IPS DF 6.9 (cell line): ENCODE data around the gene MS4A12.
"Not testable (repeated sequence)": the region's sequence is repeated elsewhere in the genome, so short reads cannot be mapped to it uniquely, and the experiment has no call there.

Experiments
- DNase-seq: peaks from one replicate; pipeline ENCODE4 v3.0.0-alpha.2; 2013; ENCODE audit warnings: low read depth, low spot score
- H3K27ac ChIP-seq: one replicate; pipeline ENCODE4 v1.5.1; 2013; ENCODE audit warnings: low read length, control low read depth
- H3K27me3 ChIP-seq: 2 replicates; pipeline ENCODE4 v1.6.1; 2013; ENCODE audit warnings: mild to moderate bottlenecking, low read length; ENCODE audit not compliant: control insufficient read depth, insufficient read depth
- H3K36me3 ChIP-seq: 2 replicates; pipeline ENCODE4 v1.6.1; 2013; ENCODE audit warnings: low read length; ENCODE audit not compliant: control insufficient read depth, insufficient read depth
- H3K4me1 ChIP-seq: 2 replicates; pipeline ENCODE4 v1.6.1; 2013; ENCODE audit warnings: low read length; ENCODE audit not compliant: control insufficient read depth, insufficient read depth
- H3K4me3 ChIP-seq: 2 replicates; pipeline ENCODE4 v1.5.1; 2013; ENCODE audit warnings: mild to moderate bottlenecking, low read length
- H3K9me3 ChIP-seq: 2 replicates; pipeline ENCODE4 v1.6.1; 2013; ENCODE audit warnings: low read length, inconsistent platforms; ENCODE audit not compliant: control insufficient read depth, insufficient read depth
- WGBS: extraction: QIAGEN DNeasy Blood & Tissue Kit; methylation state at CpG from one replicate; pipeline ENCODE4 v1.1.7; 2013; ENCODE audit warnings: mixed read lengths, missing lambda C conversion rate; ENCODE audit not compliant: insufficient read length, insufficient coverage; 5-methylcytosine and 5-hydroxymethylcytosine counted together

Gene MS4A12

GRCh38 chr11:60511393-60511792, 18.8 kb downstream of the MS4A12 start:
- Histone ChIP-seq H3K4me3 (no peak overlapping the region), H3K27ac (no peak overlapping the region), H3K9me3 (no peaks in the 10 kb centered on the region), H3K4me1 (no peaks in the 10 kb centered on the region; the same call in 1 of the 2 replicates), H3K27me3 (no peaks in the 10 kb centered on the region), H3K36me3 (no peaks in the 10 kb centered on the region)
- no peak for DNase-seq
- WGBS: no CpG with 5 or more reads among the region's 6 CpGs

- no CpG with 5 or more reads among the region's 3 CpGs for WGBS
- H3K4me3 ChIP-seq: no peak overlapping the region
- no peaks in the 10 kb centered on the region for H3K27me3 ChIP-seq
- no peaks in the 10 kb centered on the region for H3K36me3 ChIP-seq
- H3K27ac ChIP-seq: no peak overlapping the region
- no peaks in the 10 kb centered on the region; the same call in 1 of the 2 replicates for H3K4me1 ChIP-seq
- no peaks in the 10 kb centered on the region for H3K9me3 ChIP-seq
- DNase-seq: no peak
Observed at GRCh38 chr11:60512651-60513225, 20.2 kb downstream of the MS4A12 start.

GRCh38 chr11:60513496-60514460, 21.2 kb downstream of the MS4A12 start:
- WGBS: no CpG with 5 or more reads among the region's 2 CpGs
- no peak for DNase-seq
- Histone ChIP-seq H3K9me3 (no peaks in the 10 kb centered on the region), H3K27me3 (no peaks in the 10 kb centered on the region), H3K27ac (no peak overlapping the region), H3K4me1 (no peaks in the 10 kb centered on the region; the same call in 1 of the 2 replicates), H3K36me3 (no peaks in the 10 kb centered on the region), H3K4me3 (no peak overlapping the region)

- WGBS: no CpG with 5 or more reads among the region's 29 CpGs
- Histone ChIP-seq H3K36me3 (no peaks in the 10 kb centered on the region), H3K4me3 (no peak within 1 kb of the TSS)
Observed at GRCh38 chr11:60515144-60515855, 22.7 kb downstream of the MS4A12 start, which contains the start of gene MS4A13. Gene MS4A13 (plus strand): TSS chr11:60515392. CDS start chr11:60518084, 2,692 bp downstream.

GRCh38 chr11:60528465-60528864, 35.9 kb downstream of the MS4A12 start:
- no peaks in the 10 kb centered on the region for H3K27me3 ChIP-seq
- no peak overlapping the region for H3K4me3 ChIP-seq
- WGBS: no CpG with 5 or more reads among the region's 1 CpG
- DNase-seq: no peak
- H3K4me1 ChIP-seq: no peaks in the 10 kb centered on the region
- H3K36me3 ChIP-seq: no peaks in the 10 kb centered on the region
- no peak overlapping the region for H3K27ac ChIP-seq
- H3K9me3 ChIP-seq: no peaks in the 10 kb centered on the region

More at GRCh38 chr11:60515144-60515855, 22.7 kb downstream of the MS4A12 start, which contains the start of gene MS4A13:
- Histone ChIP-seq H3K4me1 (no peaks in the 10 kb centered on the region; the same call in 1 of the 2 replicates), H3K27ac (no peak within 1 kb of the TSS), H3K27me3 (no peaks in the 10 kb centered on the region), H3K9me3 (no peaks in the 10 kb centered on the region)
- DNase-seq: no peak

- H3K27me3 ChIP-seq: no peaks in the 10 kb centered on the region
- DNase-seq: no peak
- H3K27ac ChIP-seq: no peak overlapping the region
- WGBS: no CpG with 5 or more reads among the region's 1 CpG
- H3K4me3 ChIP-seq: no peak overlapping the region
- H3K9me3 ChIP-seq: no peaks in the 10 kb centered on the region
- H3K36me3 ChIP-seq: no peaks in the 10 kb centered on the region
- no peaks in the 10 kb centered on the region for H3K4me1 ChIP-seq
Observed at GRCh38 chr11:60528934-60529333, 36.4 kb downstream of the MS4A12 start.

- no peaks in the 10 kb centered on the region for H3K9me3 ChIP-seq
- WGBS: no CpG with 5 or more reads among the region's 3 CpGs
- no peaks in the 10 kb centered on the region for H3K4me1 ChIP-seq
Observed at GRCh38 chr11:60530454-60531100, 38.0 kb downstream of the MS4A12 start.

GRCh38 chr11:60532383-60532782, 39.8 kb downstream of the MS4A12 start:
- H3K9me3 ChIP-seq, DNase-seq, H3K36me3 ChIP-seq, H3K27me3 ChIP-seq, H3K27ac ChIP-seq, H3K4me1 ChIP-seq, H3K4me3 ChIP-seq: not testable (repeated sequence)
- whole genome bisulfite sequencing: no CpG with 5 or more reads among the region's 18 CpGs

More at GRCh38 chr11:60530454-60531100, 38.0 kb downstream of the MS4A12 start:
- Histone ChIP-seq H3K27ac (no peak overlapping the region), H3K27me3 (no peaks in the 10 kb centered on the region), H3K4me3 (no peak overlapping the region), H3K36me3 (no peaks in the 10 kb centered on the region)
- no peak for DNase-seq

- not testable (repeated sequence) for H3K4me1 ChIP-seq, DNase-seq, H3K36me3 ChIP-seq, H3K9me3 ChIP-seq, H3K4me3 ChIP-seq, H3K27ac ChIP-seq, H3K27me3 ChIP-seq
Observed at GRCh38 chr11:60538627-60539026, 46.0 kb downstream of the MS4A12 start.

GRCh38 chr11:60544077-60544476, 51.5 kb downstream of the MS4A12 start:
- no CpG with 5 or more reads among the region's 5 CpGs for WGBS
- Histone ChIP-seq H3K9me3 (no peaks in the 10 kb centered on the region), H3K4me1 (no peaks in the 10 kb centered on the region), H3K27me3 (no peaks in the 10 kb centered on the region), H3K4me3 (no peak overlapping the region), H3K36me3 (no peaks in the 10 kb centered on the region), H3K27ac (no peak overlapping the region)
- no peak for DNase-seq
